HEK293 (cell line): ENCODE data around the gene PSMF1.

Source experiments
- AEBP2 ChIP-seq: fragments of 450-650 bp; formaldehyde crosslinking; IDR thresholded peaks from 2 replicates; pipeline ENCODE4 v1.5.1; 2016; ENCODE audit warnings: missing biosample characterization, missing genetic modification characterization, borderline replicate concordance
- YY1 ChIP-seq: fragments of 450-650 bp; formaldehyde crosslinking; IDR thresholded peaks from 2 replicates; pipeline ENCODE4 v1.5.1; 2018; ENCODE audit warnings: missing biosample characterization, missing genetic modification characterization
- ZBTB49 ChIP-seq: fragments of 450-650 bp; formaldehyde crosslinking; IDR thresholded peaks from 2 replicates; pipeline ENCODE4 v1.5.1; 2016; ENCODE audit warnings: missing biosample characterization, missing genetic modification characterization, low read depth
- ZNF223 ChIP-seq: fragments of 450-650 bp; formaldehyde crosslinking; IDR thresholded peaks from 2 replicates; pipeline ENCODE4 v1.5.1; 2016; ENCODE audit warnings: missing biosample characterization, missing genetic modification characterization
- ZNF621 ChIP-seq: fragments of 450-650 bp; formaldehyde crosslinking; IDR thresholded peaks from 2 replicates; pipeline ENCODE4 v1.5.1; 2017; ENCODE audit warnings: missing biosample characterization, missing genetic modification characterization
- ZNF654 ChIP-seq: fragments of 450-650 bp; formaldehyde crosslinking; IDR thresholded peaks from 2 replicates; pipeline ENCODE4 v1.5.1; 2016; ENCODE audit warnings: low read depth, missing biosample characterization, missing genetic modification characterization
- ZNF76 ChIP-seq: fragments of 450-650 bp; formaldehyde crosslinking; IDR thresholded peaks from 2 replicates; pipeline ENCODE4; 2016; ENCODE audit warnings: low read depth, missing biosample characterization, missing genetic modification characterization, borderline replicate concordance
- ZNF768 ChIP-seq: fragments of 450-650 bp; formaldehyde crosslinking; IDR thresholded peaks from 2 replicates; pipeline ENCODE4 v1.5.1; 2018; ENCODE audit warnings: missing biosample characterization, mild to moderate bottlenecking, missing genetic modification characterization
- TF ChIP-seq, protein P1 (sequence below): fragments of 450-650 bp; formaldehyde crosslinking; IDR thresholded peaks from 2 replicates; pipeline ENCODE4 v1.5.1; 2016; ENCODE audit warnings: missing biosample characterization, missing genetic modification characterization
- TF ChIP-seq, protein P2 (sequence below): fragments of 450-650 bp; formaldehyde crosslinking; conservative IDR thresholded peaks from 2 replicates; pipeline ENCODE4 v1.5.1; 2016; ENCODE audit warnings: low read depth, missing biosample characterization, missing genetic modification characterization

- TF ChIP-seq, protein P1, sequence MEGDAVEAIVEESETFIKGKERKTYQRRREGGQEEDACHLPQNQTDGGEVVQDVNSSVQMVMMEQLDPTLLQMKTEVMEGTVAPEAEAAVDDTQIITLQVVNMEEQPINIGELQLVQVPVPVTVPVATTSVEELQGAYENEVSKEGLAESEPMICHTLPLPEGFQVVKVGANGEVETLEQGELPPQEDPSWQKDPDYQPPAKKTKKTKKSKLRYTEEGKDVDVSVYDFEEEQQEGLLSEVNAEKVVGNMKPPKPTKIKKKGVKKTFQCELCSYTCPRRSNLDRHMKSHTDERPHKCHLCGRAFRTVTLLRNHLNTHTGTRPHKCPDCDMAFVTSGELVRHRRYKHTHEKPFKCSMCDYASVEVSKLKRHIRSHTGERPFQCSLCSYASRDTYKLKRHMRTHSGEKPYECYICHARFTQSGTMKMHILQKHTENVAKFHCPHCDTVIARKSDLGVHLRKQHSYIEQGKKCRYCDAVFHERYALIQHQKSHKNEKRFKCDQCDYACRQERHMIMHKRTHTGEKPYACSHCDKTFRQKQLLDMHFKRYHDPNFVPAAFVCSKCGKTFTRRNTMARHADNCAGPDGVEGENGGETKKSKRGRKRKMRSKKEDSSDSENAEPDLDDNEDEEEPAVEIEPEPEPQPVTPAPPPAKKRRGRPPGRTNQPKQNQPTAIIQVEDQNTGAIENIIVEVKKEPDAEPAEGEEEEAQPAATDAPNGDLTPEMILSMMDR: no peak
- TF ChIP-seq ZNF654 (tag by site-specific recombination) (no peak), ZNF76 (tag by site-specific recombination) (no peak), YY1 (tag by site-specific recombination) (no peak), ZNF621 (tag by site-specific recombination) (no peak), ZNF223 (tag by site-specific recombination) (no peak), AEBP2 (tag by site-specific recombination) (no peak), ZNF768 (tag by site-specific recombination) (no peak), ZBTB49 (tag by site-specific recombination) (no peak)
- TF ChIP-seq, protein P2, sequence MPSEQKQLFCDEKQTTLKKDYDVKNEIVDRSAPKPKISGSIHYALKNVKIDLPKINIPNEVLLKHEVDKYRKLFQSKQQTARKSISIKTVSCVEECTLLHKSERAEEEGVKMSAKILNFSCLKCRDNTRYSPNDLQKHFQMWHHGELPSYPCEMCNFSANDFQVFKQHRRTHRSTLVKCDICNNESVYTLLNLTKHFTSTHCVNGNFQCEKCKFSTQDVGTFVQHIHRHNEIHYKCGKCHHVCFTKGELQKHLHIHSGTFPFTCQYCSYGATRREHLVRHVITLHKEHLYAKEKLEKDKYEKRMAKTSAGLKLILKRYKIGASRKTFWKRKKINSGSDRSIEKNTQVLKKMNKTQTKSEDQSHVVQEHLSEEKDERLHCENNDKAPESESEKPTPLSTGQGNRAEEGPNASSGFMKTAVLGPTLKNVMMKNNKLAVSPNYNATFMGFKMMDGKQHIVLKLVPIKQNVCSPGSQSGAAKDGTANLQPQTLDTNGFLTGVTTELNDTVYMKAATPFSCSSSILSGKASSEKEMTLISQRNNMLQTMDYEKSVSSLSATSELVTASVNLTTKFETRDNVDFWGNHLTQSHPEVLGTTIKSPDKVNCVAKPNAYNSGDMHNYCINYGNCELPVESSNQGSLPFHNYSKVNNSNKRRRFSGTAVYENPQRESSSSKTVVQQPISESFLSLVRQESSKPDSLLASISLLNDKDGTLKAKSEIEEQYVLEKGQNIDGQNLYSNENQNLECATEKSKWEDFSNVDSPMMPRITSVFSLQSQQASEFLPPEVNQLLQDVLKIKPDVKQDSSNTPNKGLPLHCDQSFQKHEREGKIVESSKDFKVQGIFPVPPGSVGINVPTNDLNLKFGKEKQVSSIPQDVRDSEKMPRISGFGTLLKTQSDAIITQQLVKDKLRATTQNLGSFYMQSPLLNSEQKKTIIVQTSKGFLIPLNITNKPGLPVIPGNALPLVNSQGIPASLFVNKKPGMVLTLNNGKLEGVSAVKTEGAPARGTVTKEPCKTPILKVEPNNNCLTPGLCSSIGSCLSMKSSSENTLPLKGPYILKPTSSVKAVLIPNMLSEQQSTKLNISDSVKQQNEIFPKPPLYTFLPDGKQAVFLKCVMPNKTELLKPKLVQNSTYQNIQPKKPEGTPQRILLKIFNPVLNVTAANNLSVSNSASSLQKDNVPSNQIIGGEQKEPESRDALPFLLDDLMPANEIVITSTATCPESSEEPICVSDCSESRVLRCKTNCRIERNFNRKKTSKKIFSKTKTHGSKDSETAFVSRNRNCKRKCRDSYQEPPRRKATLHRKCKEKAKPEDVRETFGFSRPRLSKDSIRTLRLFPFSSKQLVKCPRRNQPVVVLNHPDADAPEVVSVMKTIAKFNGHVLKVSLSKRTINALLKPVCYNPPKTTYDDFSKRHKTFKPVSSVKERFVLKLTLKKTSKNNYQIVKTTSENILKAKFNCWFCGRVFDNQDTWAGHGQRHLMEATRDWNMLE (tag by site-specific recombination): no peak
Observed at GRCh38 chr20:1134836-1135235, 16.4 kb downstream of the PSMF1 start.
